Mucosa of rectum (tissue), 2 donors: ENCODE data around the gene MTCP1.

Experiments used
- H3K27ac ChIP-seq, 2 donors: one replicate each; pipeline ENCODE4 v1.7.0; 2013; ENCODE audit warnings: inconsistent platforms in 2 of 2, low read depth in 2 of 2, low read length in 2 of 2
- H3K27me3 ChIP-seq, 2 donors: one replicate each; pipeline ENCODE4 v1.7.0; 2013; ENCODE audit warnings: low read length in 2 of 2; ENCODE audit not compliant: control insufficient read depth in 2 of 2, insufficient read depth in 2 of 2
- H3K36me3 ChIP-seq, 2 donors: one replicate each; pipeline ENCODE4 v1.7.0; 2013; ENCODE audit warnings: low read length in 2 of 2; ENCODE audit not compliant: control insufficient read depth in 2 of 2, insufficient read depth in 2 of 2
- H3K4me1 ChIP-seq, 2 donors: one replicate each; pipeline ENCODE4 v1.7.0; 2013; ENCODE audit warnings: low read length in 2 of 2, mild to moderate bottlenecking in 1 of 2; ENCODE audit not compliant: control insufficient read depth in 2 of 2, insufficient read depth in 2 of 2
- H3K4me3 ChIP-seq, 2 donors: one replicate each; pipeline ENCODE4 v1.7.0; 2013; ENCODE audit warnings: low read length in 2 of 2
- H3K9ac ChIP-seq, 2 donors: one replicate each; pipeline ENCODE4 v1.7.0; 2013; ENCODE audit warnings: low read length in 2 of 2, low read depth in 1 of 2, mild to moderate bottlenecking in 1 of 2
- H3K9me3 ChIP-seq, 2 donors: one replicate each; pipeline ENCODE4 v1.7.0; 2013; ENCODE audit warnings: low read length in 2 of 2; ENCODE audit not compliant: control insufficient read depth in 2 of 2
- donor health status: healthy.
- donor health status: Normal muscosa, but diverticular disease.

The MTCP1 gene

DNA sequence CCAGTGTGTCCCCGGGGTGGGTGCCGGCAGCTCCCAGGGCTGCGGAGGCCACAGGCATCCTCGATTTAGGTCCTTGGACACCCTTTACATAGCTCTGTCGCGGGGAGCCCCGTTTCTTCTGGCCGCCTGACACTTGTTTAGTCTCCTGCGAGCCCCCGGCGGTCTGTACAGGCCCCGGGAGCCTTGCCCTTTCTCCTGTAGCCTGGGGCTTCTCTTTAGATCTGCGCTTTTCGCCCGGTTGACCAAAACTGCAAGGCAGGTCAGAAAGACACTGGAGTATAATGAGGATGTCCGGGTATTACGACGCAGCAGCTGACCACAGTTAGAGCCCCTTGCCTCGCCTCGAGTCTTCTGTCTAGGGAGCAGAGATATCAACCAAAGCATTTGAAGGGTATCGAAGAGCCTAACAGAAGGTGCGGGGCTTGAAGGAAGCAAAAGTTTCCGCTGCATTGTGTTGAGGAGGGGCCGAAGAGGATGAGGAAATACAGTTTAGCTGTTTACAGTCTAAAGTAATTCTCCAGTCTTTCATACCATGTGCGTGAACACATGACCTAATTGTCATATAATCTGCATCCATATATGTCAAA is 851 bp upstream of the MTCP1 start:
- Histone ChIP-seq H3K4me3 (peak overlapping the region; percentile 81 to 86), H3K4me1 (peaks cover 0 to 4% of the 10 kb centered on the region in 2 donors), H3K27me3 (no peaks in the 10 kb centered on the region), H3K9ac (peak overlapping the region; percentile 72 to 79), H3K27ac (peak overlapping the region; percentile 81 to 89), H3K9me3 (no peaks in the 10 kb centered on the region), H3K36me3 (peaks cover 0 to 7% of the 10 kb centered on the region in 2 donors)

DNA sequence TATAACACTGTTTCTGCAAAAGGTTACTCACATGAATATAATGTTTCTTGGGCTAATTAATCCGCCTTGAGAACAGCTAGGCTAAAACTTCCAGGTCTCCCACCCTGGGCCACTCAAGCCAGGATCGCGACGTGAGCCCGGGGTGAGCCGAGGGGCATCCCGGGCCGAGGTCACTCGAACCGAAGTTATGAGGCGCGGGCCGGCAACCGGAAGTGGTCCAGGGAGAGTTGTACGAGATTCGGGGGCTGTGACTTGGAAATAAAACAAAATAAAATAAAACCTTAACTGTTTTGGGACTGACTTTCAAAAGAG is 317 bp downstream of the MTCP1 start:
- Histone ChIP-seq H3K9ac (peak overlapping the region; percentile 72 to 76), H3K27me3 (no peaks in the 10 kb centered on the region), H3K27ac (peak overlapping the region; percentile 80 to 81), H3K36me3 (peaks cover 0 to 3% of the 10 kb centered on the region in 2 donors), H3K4me3 (peak overlapping the region; percentile 69 to 79), H3K4me1 (peaks cover 0 to 4% of the 10 kb centered on the region in 2 donors), H3K9me3 (no peaks in the 10 kb centered on the region)

DNA sequence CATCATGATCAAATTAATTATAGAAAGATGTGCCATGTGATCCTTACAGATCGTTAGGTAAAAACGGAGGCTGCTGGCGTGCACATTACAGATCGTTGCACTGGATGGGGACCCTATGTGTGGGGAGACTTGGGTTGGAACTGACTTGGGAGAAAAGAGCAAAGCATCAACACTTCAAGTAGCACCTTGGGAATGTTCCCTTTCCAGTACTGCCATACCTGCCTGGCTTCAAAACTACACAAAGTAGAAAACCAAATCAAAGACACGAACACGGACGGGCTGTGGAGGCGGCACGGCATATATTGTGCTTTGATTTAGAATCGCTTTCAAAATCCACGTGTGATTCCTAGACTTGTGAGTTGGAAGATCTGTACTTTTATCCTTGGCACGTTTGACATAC is 898 bp downstream of the MTCP1 start:
- H3K9me3 ChIP-seq, result no peaks in the 10 kb centered on the region
- peak overlapping the region; percentile 69 to 79 for H3K4me3 ChIP-seq
- H3K27me3 ChIP-seq, result no peaks in the 10 kb centered on the region
- peak overlapping the region; percentile 72 to 76 for H3K9ac ChIP-seq
- H3K4me1 ChIP-seq, result peaks cover 0 to 4% of the 10 kb centered on the region in 2 donors
- peak overlapping the region; percentile 80 to 81 for H3K27ac ChIP-seq
- peaks cover 0 to 3% of the 10 kb centered on the region in 2 donors for H3K36me3 ChIP-seq

DNA sequence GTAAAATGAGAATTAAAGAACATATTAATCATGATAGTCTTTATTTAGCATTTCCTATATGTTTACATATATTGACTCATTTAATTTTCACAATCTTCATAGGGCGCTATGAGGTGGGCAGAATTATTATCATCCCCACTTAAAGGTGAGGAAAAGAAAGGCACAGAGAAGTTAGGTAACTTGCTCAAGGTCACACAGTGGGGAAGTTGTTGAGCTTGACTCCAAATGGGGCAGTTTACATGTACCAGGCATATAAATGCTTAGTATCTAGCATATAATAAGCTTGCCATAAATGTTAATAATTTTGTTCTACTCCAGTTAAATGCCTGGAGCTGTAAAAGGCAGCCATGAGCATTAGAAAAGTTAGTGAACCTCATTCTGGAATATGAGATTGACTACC is 1.5 kb downstream of the MTCP1 start:
- Histone ChIP-seq H3K4me3 (peak overlapping the region in 1 of 2 donors; percentile 79), H3K9ac (no peak overlapping the region), H3K27me3 (no peaks in the 10 kb centered on the region), H3K9me3 (no peaks in the 10 kb centered on the region), H3K4me1 (peaks cover 0 to 4% of the 10 kb centered on the region in 2 donors), H3K27ac (no peak overlapping the region), H3K36me3 (peaks cover 0 to 5% of the 10 kb centered on the region in 2 donors)

DNA sequence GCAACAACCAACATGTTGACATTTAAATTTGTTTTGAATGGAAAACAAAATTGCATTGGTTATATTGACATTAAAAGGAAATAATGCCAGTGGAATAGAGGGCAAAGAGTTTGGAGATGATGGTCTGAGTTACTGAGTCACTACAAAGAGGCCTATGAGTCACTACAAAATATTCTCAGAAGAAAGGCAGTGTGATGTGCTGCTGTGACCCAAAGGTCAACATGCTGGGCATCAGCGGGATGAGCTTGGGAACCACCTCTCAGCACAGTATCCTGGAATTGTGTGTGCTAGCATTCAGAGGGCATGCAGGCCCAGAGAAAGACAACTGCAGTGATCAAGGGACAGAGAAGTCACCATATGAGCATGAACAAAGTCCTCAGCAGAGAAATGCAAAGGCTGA is 2.8 kb downstream of the MTCP1 start:
- Histone ChIP-seq H3K9ac (no peak overlapping the region), H3K4me3 (no peak overlapping the region), H3K36me3 (peaks cover 0 to 2% of the 10 kb centered on the region in 2 donors), H3K27ac (no peak overlapping the region), H3K4me1 (peaks cover 0 to 4% of the 10 kb centered on the region in 2 donors), H3K9me3 (no peaks in the 10 kb centered on the region), H3K27me3 (no peaks in the 10 kb centered on the region)

GRCh38 chrX:155065035-155065734 is 5.8 kb downstream of the MTCP1 start:
- no peaks in the 10 kb centered on the region for H3K9me3 ChIP-seq
- no peak overlapping the region for H3K27ac ChIP-seq
- H3K4me3 ChIP-seq, result no peak overlapping the region
- H3K36me3 ChIP-seq, result peaks cover 0 to 2% of the 10 kb centered on the region in 2 donors
- H3K4me1 ChIP-seq, result peaks cover 0 to 4% of the 10 kb centered on the region in 2 donors
- H3K27me3 ChIP-seq, result no peaks in the 10 kb centered on the region
- H3K9ac ChIP-seq, result no peak overlapping the region

DNA sequence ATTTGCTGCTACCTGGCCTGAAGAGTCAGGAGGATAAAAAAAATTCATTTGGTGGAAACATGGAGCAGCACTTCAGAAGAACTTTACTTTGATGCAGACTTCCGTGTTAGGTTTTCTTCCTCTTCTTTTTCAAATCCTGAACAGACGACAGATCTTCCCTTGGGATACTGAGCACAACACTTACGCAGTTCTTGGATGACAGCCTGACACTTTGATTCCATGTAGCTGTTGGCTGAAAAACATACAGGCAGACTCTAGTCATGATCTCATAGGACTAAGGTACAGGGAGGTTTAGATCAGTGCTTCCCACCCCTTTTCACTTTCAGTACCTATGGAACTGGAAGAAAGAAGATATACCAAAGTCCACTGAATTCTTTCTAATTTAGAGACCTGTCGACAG is 9.2 kb downstream of the MTCP1 start:
- Histone ChIP-seq H3K4me1 (peaks cover 0 to 2% of the 10 kb centered on the region in 2 donors), H3K9me3 (no peaks in the 10 kb centered on the region), H3K27me3 (no peaks in the 10 kb centered on the region), H3K36me3 (peaks cover 0 to 2% of the 10 kb centered on the region in 2 donors), H3K27ac (no peak overlapping the region), H3K4me3 (no peak overlapping the region), H3K9ac (no peak overlapping the region)

GRCh38 chrX:155056877-155057792 is 13.8 kb downstream of the MTCP1 start:
- Histone ChIP-seq H3K36me3 (no peaks in the 10 kb centered on the region), H3K9ac (peak overlapping the region; percentile 3 to 9), H3K4me3 (peak overlapping the region; percentile 38 to 67), H3K27me3 (no peaks in the 10 kb centered on the region), H3K9me3 (no peaks in the 10 kb centered on the region), H3K27ac (peak overlapping the region in 1 of 2 donors; percentile 59), H3K4me1 (peaks cover 0 to 2% of the 10 kb centered on the region in 2 donors)

- Histone ChIP-seq H3K27ac (no peak overlapping the region), H3K4me3 (no peak overlapping the region), H3K27me3 (no peaks in the 10 kb centered on the region), H3K36me3 (peaks cover 0 to 3% of the 10 kb centered on the region in 2 donors), H3K9me3 (no peaks in the 10 kb centered on the region), H3K9ac (no peak overlapping the region), H3K4me1 (peaks cover 0 to 2% of the 10 kb centered on the region in 2 donors)
Measured at GRCh38 chrX:155056471-155056870, 14.5 kb downstream of the MTCP1 start.

GRCh38 chrX:155055494-155055893 is 15.4 kb downstream of the MTCP1 start:
- Histone ChIP-seq H3K9me3 (no peaks in the 10 kb centered on the region), H3K27me3 (no peaks in the 10 kb centered on the region), H3K27ac (no peak overlapping the region), H3K4me3 (no peak overlapping the region), H3K36me3 (peaks cover 0 to 3% of the 10 kb centered on the region in 2 donors), H3K4me1 (peaks cover 0 to 2% of the 10 kb centered on the region in 2 donors), H3K9ac (no peak overlapping the region)
